GM19240 (cell line): Measurements from ENCODE around the gene C10orf71.

Experiments
- DNase-seq: peaks from one replicate; pipeline ENCODE4 v3.0.0; 2011; ENCODE audit warnings: low spot score; ENCODE audit not compliant: insufficient read length

The C10orf71 gene

DNA sequence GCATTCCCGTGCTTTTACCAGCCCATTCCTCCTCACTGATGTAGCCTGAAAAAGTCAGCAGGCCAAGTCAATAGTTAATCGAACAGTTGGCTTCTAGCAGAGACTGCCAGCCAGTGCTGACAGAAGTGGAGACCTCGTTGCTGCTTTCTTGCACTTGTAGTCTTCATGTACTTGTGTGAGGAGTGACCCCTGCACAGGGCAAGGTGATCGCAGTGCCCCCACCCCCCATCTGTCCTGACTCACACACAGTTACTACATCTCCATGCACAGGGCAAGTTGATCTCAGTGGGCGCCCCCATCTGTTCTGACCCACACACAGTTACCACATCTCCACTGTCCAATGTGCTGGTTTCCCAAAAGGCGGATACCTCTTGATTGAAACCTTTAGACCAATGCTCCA is 34.2 kb downstream of the C10orf71 start:
- DNase-seq, result no peak

DNA sequence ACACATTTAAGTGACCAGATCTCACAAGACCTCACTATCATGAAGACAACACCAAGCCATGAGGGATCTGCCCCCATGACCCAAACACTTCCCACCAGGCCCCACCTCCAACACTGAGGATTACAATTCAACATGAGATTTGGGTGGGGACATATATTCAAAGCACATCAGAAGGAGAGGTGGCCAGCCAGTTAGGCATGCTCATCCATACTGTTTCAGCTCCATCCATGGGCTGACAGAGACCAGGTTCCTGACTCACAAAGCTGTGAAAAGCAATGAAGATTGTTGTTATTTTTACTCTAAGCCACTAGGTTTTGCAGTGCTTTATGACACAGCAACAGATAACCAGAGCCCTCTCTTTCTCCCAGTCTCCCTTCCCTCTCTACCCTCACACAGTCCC is 36.0 kb downstream of the C10orf71 start:
- no peak for DNase-seq

DNA sequence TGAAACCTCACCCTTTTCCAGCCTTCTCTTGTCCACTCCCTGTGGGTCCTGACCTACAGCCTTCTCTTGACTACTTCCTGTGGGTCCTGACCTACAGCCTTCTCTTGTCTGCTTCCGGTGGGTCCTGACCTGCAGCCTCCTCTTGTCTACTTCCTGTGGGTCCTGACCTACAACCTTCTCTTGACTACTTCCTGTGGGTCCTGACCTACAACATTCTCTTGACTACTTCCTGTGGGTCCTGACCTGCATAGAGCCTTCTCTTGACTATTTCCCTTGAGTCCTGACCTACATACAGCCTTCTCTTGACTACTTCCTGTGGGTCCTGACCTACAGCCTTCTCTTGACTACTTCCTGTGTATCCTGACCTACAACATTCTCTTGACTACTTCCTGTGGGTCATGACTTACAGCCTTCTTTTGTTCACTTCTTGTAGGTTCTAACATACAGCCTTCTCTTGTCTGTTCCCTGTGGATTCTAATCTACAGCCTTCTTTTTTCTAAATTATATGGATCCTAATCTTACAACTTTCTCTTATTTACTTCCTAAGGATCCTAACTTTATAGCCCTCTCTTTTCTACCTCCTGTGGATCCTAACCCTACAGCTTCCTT is 36.5 kb downstream of the C10orf71 start:
- no peak for DNase-seq

DNA sequence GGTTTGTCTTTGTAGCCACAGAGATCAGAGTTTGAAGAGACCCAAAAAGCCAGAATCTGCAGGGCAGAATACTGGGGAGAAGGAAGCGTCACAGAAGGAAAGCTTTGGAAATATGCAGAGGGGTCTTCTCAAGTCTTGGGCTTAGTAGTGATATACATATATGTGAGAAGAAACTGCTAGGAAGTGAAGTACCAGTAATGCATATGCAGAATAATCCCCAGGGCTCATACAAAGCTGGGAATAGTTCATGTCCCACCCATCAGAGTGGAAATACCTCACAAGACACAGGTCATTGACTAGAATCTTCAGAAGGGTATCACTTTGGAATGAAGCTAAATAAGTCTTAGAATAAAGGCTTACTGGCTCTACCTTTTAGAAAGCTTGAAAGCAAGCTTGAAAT is 39.6 kb downstream of the C10orf71 start:
- DNase-seq, result no peak

DNA sequence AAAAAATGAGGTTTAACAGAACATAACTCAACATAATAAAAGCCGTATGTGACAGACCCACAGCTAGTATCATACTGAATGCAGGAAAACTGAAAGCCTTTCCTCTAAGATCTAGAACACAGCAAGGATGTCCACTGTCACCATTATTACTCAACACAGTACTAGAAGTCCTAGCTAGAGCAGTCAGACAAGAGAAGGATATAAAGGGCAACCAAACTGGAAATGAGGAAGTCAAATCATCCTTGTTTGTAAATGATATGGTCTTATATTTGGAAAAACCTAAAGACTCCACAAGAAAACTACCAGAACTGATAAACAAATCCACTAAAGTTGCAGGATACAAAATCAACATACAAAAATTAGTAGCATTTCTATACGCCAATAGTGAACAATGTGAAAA is 45.9 kb downstream of the C10orf71 start:
- DNase-seq, result no peak

DNA sequence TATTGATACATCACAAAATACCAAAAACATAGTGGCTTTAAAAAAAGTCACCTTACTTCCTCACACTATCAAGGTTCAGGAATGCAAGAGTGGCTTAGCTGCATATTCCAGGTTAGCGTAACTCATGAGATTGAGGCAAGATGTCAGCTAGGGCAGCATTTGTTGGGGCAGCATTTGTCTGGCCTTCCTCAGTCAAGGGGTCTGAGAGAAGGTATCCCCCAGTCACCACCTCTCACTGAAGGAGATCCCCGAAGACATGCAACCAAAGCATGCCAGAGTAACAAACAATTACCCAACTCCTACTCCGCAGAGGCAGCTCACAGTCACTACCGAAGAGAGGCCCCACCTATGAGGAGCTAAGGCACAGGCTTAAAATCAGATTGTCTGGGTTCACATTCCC is 48.4 kb downstream of the C10orf71 start:
- DNase-seq, result no peak

DNA sequence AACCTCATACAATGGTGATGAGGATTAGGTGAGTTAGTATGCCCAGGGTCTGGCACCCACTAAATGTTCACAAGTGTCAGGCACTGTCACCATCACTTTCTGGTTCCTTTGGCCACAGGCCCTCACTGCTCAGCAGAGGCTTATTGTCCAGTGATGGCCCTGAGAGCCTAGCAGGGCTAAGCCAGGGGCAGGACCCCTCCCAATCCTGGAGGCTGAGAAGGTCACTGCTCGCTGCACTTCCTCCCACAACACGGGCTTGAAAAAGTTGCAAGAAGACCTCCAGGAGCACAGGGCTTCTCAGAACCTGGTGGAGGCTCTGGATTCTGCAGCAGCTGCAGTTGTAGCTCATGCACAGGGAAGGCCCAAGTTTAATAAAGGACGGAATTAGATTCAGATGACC is 48.9 kb downstream of the C10orf71 start:
- no peak for DNase-seq

DNA sequence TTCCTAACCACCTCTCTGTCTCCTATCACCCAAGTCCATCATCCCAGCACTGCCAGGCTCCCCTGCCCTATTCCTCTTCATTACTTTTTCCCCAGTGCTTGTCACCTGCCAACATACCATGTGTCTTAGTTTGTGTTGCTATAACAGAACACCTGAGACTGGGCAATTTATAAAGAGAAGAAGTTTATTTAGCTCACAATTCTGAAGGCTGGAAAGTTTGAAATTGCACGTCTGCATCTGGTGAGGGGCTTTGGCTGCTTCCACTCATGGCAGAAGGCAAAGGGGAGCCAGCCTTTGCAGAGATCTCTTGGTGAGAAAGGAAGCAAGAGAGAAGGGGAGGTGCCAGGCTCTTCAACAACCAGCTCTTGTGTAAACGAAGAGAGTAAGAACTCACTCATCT is 49.6 kb downstream of the C10orf71 start:
- no peak for DNase-seq

DNA sequence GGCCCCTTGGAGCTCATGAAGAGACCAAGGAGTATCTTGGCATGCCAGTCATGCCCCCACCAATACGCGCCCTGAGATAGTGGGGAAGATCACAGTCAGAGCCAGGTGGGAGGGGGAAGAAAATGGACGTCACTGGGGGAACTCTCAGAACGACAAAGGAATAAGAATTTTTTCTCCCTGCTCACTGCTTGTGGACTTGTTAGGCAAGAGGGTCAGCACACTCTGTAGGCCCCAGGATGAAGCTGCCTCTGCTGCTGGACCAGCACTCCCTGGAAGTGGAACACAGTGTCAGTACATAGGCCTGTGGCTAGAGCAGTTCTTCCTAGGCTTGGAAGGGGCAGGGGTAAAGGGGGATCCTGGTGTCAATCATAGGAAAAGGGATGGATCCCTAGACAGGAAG is 50.4 kb downstream of the C10orf71 start:
- DNase-seq, result no peak

DNA sequence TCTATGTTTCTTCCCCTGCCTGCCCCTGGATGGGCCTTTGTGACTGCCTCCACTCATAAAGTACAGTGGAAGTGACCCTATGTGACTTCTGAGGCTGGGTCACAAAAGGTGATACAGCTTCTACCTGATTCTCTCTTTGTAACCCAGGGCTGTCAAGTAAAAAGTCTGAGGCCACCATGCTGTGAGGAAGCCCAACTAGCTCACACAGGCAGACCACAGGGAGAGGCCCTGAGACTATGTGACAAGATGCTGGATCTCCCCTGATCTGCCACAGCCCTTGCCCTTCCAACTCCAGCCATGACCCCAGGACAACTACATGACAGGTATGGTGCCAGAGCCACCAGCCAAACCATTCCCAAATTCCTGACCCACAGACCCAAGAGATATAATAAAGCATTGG is 51.2 kb downstream of the C10orf71 start:
- no peak for DNase-seq

DNA sequence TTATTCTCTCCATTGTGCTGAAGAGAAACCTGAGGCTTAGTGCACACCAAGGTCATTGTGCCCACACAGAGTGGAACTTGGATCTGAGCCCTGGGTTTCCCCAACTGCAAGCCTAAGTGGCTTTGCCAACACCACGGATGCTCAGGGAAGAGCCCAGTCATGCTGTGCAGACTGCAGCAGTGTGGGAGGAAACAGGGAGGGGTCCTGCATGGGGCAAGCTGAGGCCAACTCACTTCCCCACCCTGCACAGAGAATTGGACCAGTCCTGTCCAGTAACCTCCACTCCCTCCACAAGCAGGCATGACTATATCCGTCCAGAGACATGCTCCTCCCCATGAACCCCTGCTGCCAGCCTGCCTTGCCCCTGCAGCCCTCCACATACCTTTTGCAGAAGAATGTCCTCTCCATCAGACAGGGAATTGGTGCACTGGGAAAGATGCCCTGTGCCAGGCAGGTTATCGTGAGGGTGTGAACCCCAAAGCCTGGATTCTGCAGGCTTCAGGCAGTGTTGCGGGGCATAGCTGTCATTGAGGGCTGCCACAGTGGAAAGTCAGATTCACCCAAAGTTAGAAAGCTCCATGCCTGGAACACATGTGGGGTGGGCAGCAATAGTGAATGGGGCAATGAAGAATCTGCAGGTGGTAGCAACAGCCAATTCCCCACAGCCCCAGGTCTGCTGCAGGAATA is 52.0 kb downstream of the C10orf71 start:
- DNase-seq, result no peak

DNA sequence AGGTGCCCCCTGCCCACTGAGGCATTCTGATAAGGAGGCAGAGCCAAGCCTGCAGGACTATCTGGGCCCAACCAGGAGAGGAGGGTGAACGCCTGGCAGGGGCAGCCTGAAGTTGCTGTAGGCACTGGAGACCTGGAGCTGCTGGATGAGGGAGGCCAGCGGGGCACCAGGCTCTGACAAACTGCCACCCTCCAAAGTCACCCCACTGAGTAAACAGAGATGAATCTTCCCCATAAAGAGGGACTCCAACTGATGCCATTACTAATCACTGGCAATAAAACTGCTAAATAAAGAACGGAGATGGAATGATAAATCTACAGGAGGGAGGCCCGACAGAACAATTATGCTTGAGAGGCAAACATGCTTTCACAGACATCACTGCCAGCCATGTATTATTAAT is 52.7 kb downstream of the C10orf71 start:
- no peak for DNase-seq

DNA sequence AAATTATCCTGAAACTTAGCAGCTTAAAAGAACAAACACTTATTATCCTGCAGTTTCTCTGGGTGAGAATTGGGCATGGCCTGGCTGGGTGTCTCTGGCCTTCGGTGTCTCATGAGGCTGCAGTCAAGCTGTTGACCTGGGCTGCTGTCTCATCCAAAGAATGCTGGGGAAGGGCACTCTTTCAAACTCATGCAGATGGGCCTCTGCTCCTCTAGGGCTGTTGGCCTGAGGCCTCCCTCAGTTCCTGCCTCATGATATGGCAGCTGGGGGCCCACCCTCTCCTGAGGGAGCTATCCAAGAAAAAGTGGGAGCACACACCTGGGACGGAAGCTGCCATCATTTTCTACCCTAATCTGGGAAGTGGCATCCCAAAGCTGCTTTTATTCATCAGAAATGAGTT is 53.4 kb downstream of the C10orf71 start:
- no peak for DNase-seq

DNA sequence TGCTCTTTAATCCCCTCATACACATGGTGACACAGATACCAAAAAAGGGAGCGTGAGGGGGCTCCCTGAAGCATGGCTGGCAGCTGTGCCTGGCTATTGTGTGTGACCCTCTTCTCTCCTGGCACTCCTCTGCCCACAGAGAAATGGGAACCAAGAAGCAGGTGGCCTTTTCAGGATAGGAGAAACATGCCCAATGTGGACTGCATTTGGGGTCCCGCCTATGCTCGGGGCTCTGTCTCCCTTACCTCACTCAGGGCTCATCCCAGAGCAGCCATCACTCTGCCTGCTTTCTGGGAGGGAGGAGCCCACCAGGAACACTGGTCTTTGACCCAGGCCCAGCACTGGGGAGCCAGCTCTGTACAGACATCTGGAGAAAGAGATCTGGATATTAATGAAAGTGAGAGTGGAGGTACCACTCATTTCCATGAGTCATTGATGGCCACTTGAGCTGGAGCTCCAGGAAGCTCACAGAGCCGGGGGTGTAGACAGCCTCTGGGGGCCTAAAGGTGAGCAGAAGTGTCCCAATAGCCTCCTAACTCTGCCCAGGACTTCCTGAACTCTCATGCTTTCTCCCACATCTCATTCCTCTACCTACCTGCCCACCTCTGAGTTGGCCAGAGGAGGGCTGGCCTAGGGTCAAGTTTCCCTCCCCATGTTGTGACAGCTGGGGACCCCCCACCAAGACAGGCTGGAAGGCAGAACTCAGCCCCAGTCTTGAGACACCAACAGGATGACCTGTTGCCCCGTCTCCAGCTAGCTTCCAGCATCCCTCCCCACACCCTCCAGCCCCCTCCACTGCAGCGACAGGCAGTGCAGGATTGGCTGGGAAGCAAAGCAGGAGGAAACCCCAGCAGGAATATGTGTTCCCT is 54.3 kb downstream of the C10orf71 start:
- DNase-seq, result no peak

DNA sequence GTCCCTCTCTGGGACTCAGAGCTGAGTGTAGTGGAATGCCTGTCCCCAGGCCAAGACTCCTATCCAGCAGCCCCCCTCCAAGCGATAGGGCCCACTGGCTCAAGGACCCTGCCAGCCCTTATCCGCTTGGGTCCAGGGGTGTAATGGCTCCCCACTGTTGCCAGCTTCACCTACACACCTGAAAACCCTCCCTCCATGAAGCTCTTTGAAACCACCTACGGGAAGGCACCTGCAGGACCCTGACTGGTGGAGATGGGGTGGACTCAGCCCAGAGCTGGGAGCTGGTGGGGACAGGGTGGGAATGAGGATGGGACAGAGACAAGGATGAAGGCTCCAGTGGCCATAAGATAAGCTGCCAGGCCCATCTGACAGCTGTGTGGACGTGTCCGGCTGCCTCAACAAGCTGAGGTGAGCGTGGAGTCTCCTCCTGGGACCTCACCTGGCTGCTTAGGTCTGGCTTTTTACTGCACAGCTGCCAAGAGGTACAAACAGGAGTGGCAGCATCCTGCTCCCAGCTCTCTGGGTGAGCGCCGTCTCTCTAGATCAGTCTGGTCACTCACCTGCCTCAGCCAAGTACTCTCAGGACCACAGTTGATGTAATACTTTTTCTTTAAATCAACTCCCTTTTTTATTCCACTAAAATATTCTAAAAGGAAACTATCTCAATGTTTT is 55.1 kb downstream of the C10orf71 start:
- no peak for DNase-seq

DNA sequence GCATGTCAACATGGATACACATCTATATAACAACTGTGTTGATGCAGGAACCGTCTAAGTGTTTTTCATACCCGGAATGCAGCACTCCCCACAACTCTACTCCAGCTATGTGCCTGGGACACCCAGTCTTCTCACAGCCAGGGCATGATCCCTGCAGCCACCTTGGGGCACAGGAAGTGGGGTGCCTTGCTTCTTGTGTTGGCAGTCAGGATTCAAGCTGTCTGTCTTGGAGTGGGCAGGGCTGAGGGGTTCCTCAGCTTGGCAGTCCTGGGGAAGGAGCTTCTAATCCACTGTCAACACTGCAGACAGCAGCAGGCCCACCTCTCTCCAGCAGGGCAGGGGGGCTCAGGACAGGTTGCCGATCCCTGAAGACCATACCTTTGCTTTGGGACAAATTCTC is 55.6 kb downstream of the C10orf71 start:
- DNase-seq, result no peak

DNA sequence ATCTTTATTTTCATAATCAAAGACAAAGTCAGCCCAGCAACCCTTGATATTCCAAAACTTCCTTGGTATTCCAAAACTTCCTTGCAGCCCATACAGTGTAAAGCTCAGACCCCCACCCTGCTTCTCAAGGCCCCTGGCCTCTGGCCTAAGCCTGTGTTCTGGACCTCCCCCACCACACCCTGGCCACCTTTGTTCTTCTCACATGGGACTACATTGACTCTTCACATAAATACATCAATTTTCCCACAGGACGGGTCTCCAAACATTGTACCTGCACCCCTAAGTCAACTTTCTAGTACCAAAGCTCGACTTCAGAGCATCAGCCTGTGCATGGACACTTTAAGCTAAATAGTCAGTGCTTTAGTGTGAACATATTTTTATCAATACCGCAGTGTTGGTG is 56.3 kb downstream of the C10orf71 start:
- DNase-seq, result no peak

DNA sequence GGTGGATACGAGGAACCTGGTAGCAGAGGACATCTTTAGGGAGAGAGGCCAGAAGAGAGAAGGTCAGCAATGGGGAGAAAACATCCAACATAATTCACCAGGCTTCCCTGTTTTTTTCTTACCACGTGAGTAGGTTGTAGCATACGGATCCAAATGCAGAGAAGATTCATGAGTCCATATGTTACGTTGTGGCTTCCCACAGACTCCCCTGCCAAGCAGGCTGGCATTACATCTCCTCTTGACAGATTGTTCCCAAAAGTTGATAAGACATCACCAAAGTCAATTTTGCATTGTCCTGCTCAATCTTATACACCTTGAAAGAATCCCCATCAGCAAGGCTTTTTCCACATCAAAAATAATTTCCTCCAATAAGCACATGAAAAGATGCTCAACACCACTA is 57.2 kb downstream of the C10orf71 start:
- no peak for DNase-seq

DNA sequence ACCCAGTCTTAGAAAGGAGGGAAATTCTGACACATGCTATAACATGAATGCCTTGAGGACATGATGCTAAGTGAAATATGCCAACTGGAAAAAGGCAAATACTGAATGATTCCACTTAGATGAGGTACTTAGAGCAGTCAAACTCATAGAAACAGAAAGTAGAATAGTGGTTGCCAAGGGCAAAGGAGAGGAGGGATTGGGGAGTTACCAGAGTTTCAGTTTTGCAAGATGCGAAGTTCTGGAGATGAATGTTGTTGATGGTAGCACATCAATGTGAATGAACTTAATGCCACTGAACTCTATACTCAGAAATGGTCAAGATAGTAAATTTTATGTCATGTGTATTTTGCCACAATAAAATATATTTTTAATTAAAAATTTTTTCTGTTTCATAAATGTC is 58.0 kb downstream of the C10orf71 start:
- DNase-seq, result no peak

DNA sequence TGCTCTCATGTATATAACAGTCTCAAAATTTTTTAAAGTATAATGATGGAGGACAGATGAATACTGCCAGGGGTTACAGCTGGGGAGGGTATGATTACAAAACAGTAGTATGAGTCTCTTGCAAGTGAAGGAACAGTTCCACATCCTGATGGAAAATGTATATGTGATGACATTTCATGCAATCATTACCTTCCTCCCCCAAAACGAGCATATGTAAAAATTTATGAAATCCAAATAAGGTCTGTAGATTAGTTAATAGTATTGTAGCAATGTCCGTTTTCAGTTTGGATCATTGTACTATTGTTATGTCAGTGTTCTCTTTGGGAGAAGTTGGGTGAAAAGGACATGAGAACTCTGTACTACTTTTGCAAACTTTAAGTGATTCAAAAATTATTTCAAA is 58.9 kb downstream of the C10orf71 start:
- no peak for DNase-seq

DNA sequence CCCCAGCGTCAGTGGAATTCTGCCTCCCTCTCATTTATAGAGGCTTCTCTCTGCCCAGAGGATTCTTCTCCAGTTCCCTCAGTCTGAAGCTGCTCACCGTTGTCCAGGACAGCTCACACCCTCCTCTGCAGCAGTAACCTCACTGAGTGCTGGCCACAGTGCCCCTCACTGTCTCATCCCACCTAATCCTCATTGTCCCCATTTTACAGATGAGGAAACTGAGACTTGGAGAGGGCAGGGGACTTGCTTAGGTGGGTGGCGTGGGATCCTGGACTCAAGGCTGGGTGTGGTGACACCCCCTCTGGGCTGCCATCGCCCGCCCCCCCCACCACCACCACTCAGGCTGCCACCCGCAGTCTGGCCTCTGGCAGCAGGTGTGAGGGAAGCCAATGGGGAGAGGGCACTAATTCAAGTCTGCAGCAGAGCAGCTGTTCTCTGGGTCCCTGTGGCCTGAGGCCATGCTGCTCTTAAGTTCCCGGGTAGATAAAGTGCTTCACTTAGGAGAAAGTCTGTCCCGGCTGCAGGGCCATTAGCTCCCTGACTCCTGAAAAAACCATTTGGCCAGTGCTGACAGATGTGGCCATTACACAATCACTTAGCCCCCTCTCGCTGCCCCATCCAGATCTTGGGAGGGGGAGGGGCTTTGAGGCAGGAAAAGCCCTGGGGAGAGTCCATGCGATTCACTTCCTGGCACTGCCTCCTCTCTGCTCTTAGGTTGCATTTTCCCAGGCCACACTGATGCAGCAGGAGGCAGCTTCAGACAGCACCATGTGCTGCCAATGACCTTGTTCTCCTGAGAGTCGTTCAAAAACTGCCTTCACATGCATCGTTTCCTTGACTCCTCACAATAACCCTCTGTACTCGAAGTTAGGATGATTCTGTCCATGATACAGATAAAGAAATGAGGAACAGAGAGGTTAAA is 60.6 kb downstream of the C10orf71 start:
- no peak for DNase-seq
